ENCODE measurements around the gene CARNS1. TPM values are rescaled to one million over a fixed set of nuclear protein-coding genes. Genes with fewer than 3 reads are reported as not detected.

Gene CARNS1
- total and polyA plus RNA-seq, 2 of the 13 experiments (the other 11 are each of a cell fraction or from before 2014, with no cell fraction given) = not detected

DNA sequence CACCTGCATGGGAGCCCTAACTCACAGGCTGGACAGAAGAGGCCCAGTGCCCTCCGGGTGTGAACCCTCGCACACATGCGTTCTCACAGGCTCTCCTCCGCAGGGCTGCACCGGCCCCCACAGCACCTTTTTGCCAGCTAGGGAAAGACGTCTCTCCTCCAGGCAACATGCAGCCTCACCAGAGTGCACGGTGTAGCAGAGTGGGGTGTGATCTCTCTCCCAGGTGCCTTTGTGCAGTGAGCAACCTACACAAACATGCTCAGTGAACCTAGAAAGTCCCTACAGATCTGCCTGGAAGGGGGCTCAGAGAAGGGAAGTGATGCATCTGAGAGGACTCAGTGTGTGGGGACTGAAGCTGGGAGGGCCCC is 3.7 kb upstream of the CARNS1 start (continued):
- TF ChIP-seq, protein P1, sequence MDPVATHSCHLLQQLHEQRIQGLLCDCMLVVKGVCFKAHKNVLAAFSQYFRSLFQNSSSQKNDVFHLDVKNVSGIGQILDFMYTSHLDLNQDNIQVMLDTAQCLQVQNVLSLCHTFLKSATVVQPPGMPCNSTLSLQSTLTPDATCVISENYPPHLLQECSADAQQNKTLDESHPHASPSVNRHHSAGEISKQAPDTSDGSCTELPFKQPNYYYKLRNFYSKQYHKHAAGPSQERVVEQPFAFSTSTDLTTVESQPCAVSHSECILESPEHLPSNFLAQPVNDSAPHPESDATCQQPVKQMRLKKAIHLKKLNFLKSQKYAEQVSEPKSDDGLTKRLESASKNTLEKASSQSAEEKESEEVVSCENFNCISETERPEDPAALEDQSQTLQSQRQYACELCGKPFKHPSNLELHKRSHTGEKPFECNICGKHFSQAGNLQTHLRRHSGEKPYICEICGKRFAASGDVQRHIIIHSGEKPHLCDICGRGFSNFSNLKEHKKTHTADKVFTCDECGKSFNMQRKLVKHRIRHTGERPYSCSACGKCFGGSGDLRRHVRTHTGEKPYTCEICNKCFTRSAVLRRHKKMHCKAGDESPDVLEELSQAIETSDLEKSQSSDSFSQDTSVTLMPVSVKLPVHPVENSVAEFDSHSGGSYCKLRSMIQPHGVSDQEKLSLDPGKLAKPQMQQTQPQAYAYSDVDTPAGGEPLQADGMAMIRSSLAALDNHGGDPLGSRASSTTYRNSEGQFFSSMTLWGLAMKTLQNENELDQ (CRISPR knock-in tag; IDR thresholded peaks at IDR 0.05; ENCODE audit: borderline replicate concordance) = no peak
- TF ChIP-seq, protein P2, sequence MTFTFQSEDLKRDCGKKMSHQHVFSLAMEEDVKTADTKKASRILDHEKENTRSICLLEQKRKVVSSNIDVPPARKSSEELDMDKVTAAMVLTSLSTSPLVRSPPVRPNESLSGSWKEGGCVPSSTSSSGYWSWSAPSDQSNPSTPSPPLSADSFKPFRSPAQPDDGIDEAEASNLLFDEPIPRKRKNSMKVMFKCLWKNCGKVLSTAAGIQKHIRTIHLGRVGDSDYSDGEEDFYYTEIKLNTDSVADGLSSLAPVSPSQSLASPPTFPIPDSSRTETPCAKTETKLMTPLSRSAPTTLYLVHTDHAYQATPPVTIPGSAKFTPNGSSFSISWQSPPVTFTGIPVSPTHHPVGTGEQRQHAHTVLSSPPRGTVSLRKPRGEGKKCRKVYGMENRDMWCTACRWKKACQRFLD (CRISPR knock-in tag; IDR thresholded peaks at IDR 0.05; ENCODE audit: borderline replicate concordance) = no peak
- TF ChIP-seq ZNF747 (CRISPR knock-in tag; IDR thresholded peaks at IDR 0.05; ENCODE audit: borderline replicate concordance) (no peak), ZNF205 (CRISPR knock-in tag; IDR thresholded peaks at IDR 0.05) (peak; percentile 92), ZNF883 (CRISPR knock-in tag; IDR thresholded peaks at IDR 0.05; ENCODE audit: not compliant biosample characterization) (peak; percentile 49)
- TF ChIP-seq, protein P3, sequence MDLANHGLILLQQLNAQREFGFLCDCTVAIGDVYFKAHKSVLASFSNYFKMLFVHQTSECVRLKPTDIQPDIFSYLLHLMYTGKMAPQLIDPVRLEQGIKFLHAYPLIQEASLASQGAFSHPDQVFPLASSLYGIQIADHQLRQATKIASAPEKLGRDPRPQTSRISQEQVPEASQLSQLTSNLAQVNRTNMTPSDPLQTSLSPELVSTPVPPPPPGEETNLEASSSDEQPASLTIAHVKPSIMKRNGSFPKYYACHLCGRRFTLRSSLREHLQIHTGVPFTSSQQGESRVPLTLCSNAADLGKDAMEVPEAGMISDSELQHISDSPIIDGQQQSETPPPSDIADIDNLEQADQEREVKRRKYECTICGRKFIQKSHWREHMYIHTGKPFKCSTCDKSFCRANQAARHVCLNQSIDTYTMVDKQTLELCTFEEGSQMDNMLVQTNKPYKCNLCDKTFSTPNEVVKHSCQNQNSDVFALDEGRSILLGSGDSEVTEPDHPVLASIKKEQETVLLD (CRISPR knock-in tag; IDR thresholded peaks at IDR 0.05; ENCODE audit: low read depth) = no peak
- TF ChIP-seq, protein P4, sequence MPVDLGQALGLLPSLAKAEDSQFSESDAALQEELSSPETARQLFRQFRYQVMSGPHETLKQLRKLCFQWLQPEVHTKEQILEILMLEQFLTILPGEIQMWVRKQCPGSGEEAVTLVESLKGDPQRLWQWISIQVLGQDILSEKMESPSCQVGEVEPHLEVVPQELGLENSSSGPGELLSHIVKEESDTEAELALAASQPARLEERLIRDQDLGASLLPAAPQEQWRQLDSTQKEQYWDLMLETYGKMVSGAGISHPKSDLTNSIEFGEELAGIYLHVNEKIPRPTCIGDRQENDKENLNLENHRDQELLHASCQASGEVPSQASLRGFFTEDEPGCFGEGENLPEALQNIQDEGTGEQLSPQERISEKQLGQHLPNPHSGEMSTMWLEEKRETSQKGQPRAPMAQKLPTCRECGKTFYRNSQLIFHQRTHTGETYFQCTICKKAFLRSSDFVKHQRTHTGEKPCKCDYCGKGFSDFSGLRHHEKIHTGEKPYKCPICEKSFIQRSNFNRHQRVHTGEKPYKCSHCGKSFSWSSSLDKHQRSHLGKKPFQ (CRISPR knock-in tag; IDR thresholded peaks at IDR 0.05; ENCODE audit: insufficient replicate concordance) = peak; percentile 55
